Stimulated activated CD8-positive, alpha-beta memory T cell treated with anti-CD3 and anti-CD28 coated beads, Interleukin-15, amount 100 ng/mL, for 48 hours (primary cell): ENCODE data around the gene MILR1.
"Not testable (repeated sequence)": the region's sequence is repeated elsewhere in the genome, so short reads cannot be mapped to it uniquely, and the experiment has no call there.

Experiments used
- DNase-seq, 2 donors: peaks; one replicate each; pipeline ENCODE4 v3.0.0-alpha.2; 2020; ENCODE audit warnings: low read depth in 2 of 2

The MILR1 gene

GRCh38 chr17:64428406-64428805 lies 20.5 kb upstream of the MILR1 start:
- DNase-seq: no peak

GRCh38 chr17:64430036-64430435 lies 18.9 kb upstream of the MILR1 start:
- not testable (repeated sequence) for DNase-seq

GRCh38 chr17:64431534-64431933 lies 17.4 kb upstream of the MILR1 start:
- DNase-seq: no peak

- DNase-seq: no peak
Measured at GRCh38 chr17:64437944-64438525, 10.9 kb upstream of the MILR1 start.

GRCh38 chr17:64439521-64439920 lies 9.4 kb upstream of the MILR1 start:
- not testable (repeated sequence) for DNase-seq

GRCh38 chr17:64439956-64440355 lies 9.0 kb upstream of the MILR1 start:
- DNase-seq: no peak

GRCh38 chr17:64441772-64442540 lies 7.0 kb upstream of the MILR1 start:
- no peak for DNase-seq

GRCh38 chr17:64442541-64442971 lies 6.4 kb upstream of the MILR1 start:
- no peak for DNase-seq

- DNase-seq: no peak
Measured at GRCh38 chr17:64443086-64443760, 5.7 kb upstream of the MILR1 start.

- no peak for DNase-seq
Measured at GRCh38 chr17:64447526-64447925, 1.4 kb upstream of the MILR1 start.

GRCh38 chr17:64449545-64449944 lies 630 bp downstream of the MILR1 start:
- no peak for DNase-seq

- no peak for DNase-seq
Measured at GRCh38 chr17:64455993-64456885, 7.3 kb downstream of the MILR1 start.

GRCh38 chr17:64457156-64457555 lies 8.2 kb downstream of the MILR1 start:
- no peak for DNase-seq

GRCh38 chr17:64458756-64459155 lies 9.8 kb downstream of the MILR1 start:
- DNase-seq: no peak

- no peak for DNase-seq
Measured at GRCh38 chr17:64459284-64459747, 10.4 kb downstream of the MILR1 start.

- DNase-seq: not testable (repeated sequence)
Measured at GRCh38 chr17:64459818-64460217, 10.9 kb downstream of the MILR1 start.

GRCh38 chr17:64460955-64461354 lies 12.0 kb downstream of the MILR1 start:
- no peak for DNase-seq

GRCh38 chr17:64461788-64462187 lies 12.9 kb downstream of the MILR1 start:
- DNase-seq: no peak

GRCh38 chr17:64466019-64466735 lies 17.3 kb downstream of the MILR1 start:
- no peak for DNase-seq

GRCh38 chr17:64466834-64467233 lies 17.9 kb downstream of the MILR1 start:
- not testable (repeated sequence) for DNase-seq

- no peak for DNase-seq
Measured at GRCh38 chr17:64470625-64471024, 21.7 kb downstream of the MILR1 start.
